ENCODE results near the gene MANEAL.
"Not testable (repeated sequence)": the region's sequence is repeated elsewhere in the genome, so short reads cannot be mapped to it uniquely, and the experiment has no call there.

MANEAL gene

DNA sequence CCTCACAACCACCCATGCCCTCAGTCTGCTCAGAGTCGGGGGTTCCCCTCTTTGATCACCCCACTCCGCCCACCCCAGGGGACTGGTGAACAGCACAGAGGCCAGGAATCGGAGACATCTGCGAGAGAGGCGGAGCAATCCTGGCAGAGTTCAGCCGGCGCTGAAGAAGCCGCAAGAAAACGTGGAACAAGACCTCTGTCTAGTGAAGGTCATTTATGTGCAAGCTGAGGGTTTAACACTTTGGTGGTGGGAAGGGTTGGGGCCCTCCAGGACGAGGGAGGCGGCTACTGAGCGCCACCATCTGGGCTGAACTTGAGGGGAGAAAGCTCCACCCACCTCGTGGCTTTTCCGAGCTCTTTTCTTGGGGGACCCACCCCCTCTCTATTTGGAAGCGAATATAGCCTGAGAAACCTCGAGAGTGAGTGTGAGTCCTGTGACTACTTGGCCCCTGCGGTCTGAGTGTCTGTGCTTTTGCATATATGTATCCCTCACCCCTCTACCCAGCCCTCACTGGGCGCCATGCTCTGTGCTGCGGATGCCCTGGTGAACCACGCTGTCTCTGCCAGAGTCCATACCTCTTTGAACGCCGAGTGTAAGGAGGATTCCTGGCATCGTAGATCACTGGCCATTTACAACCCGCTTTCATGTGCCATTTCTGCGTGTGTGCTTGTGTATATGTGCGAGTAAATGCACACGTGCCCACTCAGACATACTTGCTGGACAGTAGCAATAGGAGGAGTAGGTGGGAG lies 27.6 kb upstream of the MANEAL start:
- ATAC-seq: peak; percentile 30
- TF ChIP-seq RARB (CRISPR knock-in tag; IDR thresholded peaks at IDR 0.05) (no peak), TOX (CRISPR knock-in tag; IDR thresholded peaks at IDR 0.05; ENCODE audit: borderline replicate concordance) (no peak), BACH2 (CRISPR knock-in tag; IDR thresholded peaks at IDR 0.05; ENCODE audit: borderline replicate concordance) (no peak), ZFP3 (CRISPR knock-in tag; IDR thresholded peaks at IDR 0.05) (no peak), PATZ1 (CRISPR knock-in tag; IDR thresholded peaks at IDR 0.05; ENCODE audit: borderline replicate concordance) (no peak), ESRRG (CRISPR knock-in tag; IDR thresholded peaks at IDR 0.05) (no peak), ZFP30 (CRISPR knock-in tag; IDR thresholded peaks at IDR 0.05) (no peak), CSDC2 (CRISPR knock-in tag; IDR thresholded peaks at IDR 0.05) (no peak), PPARA (CRISPR knock-in tag; IDR thresholded peaks at IDR 0.05; ENCODE audit: borderline replicate concordance) (no peak), ZC3H10 (CRISPR knock-in tag; IDR thresholded peaks at IDR 0.05) (no peak), GLIS3 (CRISPR knock-in tag; IDR thresholded peaks at IDR 0.05) (no peak), ZNF70 (CRISPR knock-in tag; IDR thresholded peaks at IDR 0.05) (no peak), ARNTL (CRISPR knock-in tag; IDR thresholded peaks at IDR 0.05; ENCODE audit: borderline replicate concordance, low read depth) (no peak), OSR1 (CRISPR knock-in tag; IDR thresholded peaks at IDR 0.05) (no peak), CREB5 (CRISPR knock-in tag; IDR thresholded peaks at IDR 0.05; ENCODE audit: low read depth) (no peak), ISL1 (CRISPR knock-in tag; IDR thresholded peaks at IDR 0.05) (no peak)
- TF ChIP-seq, protein P1, sequence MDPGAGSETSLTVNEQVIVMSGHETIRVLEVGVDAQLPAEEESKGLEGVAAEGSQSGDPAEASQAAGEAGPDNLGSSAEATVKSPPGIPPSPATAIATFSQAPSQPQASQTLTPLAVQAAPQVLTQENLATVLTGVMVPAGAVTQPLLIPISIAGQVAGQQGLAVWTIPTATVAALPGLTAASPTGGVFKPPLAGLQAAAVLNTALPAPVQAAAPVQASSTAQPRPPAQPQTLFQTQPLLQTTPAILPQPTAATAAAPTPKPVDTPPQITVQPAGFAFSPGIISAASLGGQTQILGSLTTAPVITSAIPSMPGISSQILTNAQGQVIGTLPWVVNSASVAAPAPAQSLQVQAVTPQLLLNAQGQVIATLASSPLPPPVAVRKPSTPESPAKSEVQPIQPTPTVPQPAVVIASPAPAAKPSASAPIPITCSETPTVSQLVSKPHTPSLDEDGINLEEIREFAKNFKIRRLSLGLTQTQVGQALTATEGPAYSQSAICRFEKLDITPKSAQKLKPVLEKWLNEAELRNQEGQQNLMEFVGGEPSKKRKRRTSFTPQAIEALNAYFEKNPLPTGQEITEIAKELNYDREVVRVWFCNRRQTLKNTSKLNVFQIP (CRISPR knock-in tag; IDR thresholded peaks at IDR 0.05; ENCODE audit: borderline replicate concordance, low read depth): no peak

DNA sequence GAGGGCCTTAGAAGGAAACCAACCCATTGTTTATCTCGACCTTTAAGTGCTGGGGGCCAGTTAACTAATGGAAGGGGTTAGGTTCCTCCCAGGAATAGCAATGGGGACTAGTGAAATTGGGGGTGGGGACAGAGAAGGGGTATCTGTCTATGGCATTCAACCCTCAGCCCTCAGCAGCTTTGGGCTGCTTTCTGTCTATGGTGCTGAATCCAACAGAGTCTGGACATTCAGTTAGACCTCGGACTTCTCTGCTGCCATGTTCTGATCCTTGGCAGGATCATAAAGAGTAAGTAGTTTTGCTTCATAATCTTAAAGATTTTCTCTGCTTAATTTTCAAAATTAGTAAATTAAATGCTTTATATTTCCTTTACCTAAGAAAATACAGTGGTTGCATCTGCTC lies 26.2 kb upstream of the MANEAL start:
- ATAC-seq: no peak
- TF ChIP-seq PATZ1 (CRISPR knock-in tag; IDR thresholded peaks at IDR 0.05; ENCODE audit: borderline replicate concordance): no peak
- no peak for TF ChIP-seq TOX (CRISPR knock-in tag; IDR thresholded peaks at IDR 0.05; ENCODE audit: borderline replicate concordance)
- TF ChIP-seq ARNTL (CRISPR knock-in tag; IDR thresholded peaks at IDR 0.05; ENCODE audit: borderline replicate concordance, low read depth): no peak
- no peak for TF ChIP-seq OSR1 (CRISPR knock-in tag; IDR thresholded peaks at IDR 0.05)
- TF ChIP-seq ZFP30 (CRISPR knock-in tag; IDR thresholded peaks at IDR 0.05): no peak
- TF ChIP-seq, protein P1 (CRISPR knock-in tag; IDR thresholded peaks at IDR 0.05; ENCODE audit: borderline replicate concordance, low read depth): no peak
- TF ChIP-seq ZNF565 (CRISPR knock-in tag; conservative IDR thresholded peaks at IDR 0.05; ENCODE audit: low read depth): no peak
- no peak for TF ChIP-seq ISL1 (CRISPR knock-in tag; IDR thresholded peaks at IDR 0.05)
- TF ChIP-seq ZNF70 (CRISPR knock-in tag; IDR thresholded peaks at IDR 0.05): no peak
- TF ChIP-seq SNAI2 (CRISPR knock-in tag; IDR thresholded peaks at IDR 0.05): no peak
- TF ChIP-seq, protein P2, sequence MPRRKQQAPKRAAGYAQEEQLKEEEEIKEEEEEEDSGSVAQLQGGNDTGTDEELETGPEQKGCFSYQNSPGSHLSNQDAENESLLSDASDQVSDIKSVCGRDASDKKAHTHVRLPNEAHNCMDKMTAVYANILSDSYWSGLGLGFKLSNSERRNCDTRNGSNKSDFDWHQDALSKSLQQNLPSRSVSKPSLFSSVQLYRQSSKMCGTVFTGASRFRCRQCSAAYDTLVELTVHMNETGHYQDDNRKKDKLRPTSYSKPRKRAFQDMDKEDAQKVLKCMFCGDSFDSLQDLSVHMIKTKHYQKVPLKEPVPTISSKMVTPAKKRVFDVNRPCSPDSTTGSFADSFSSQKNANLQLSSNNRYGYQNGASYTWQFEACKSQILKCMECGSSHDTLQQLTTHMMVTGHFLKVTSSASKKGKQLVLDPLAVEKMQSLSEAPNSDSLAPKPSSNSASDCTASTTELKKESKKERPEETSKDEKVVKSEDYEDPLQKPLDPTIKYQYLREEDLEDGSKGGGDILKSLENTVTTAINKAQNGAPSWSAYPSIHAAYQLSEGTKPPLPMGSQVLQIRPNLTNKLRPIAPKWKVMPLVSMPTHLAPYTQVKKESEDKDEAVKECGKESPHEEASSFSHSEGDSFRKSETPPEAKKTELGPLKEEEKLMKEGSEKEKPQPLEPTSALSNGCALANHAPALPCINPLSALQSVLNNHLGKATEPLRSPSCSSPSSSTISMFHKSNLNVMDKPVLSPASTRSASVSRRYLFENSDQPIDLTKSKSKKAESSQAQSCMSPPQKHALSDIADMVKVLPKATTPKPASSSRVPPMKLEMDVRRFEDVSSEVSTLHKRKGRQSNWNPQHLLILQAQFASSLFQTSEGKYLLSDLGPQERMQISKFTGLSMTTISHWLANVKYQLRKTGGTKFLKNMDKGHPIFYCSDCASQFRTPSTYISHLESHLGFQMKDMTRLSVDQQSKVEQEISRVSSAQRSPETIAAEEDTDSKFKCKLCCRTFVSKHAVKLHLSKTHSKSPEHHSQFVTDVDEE (CRISPR knock-in tag; IDR thresholded peaks at IDR 0.05): no peak
- TF ChIP-seq TCF4 (CRISPR knock-in tag; IDR thresholded peaks at IDR 0.05; ENCODE audit: borderline replicate concordance): no peak
- no peak for TF ChIP-seq BACH2 (CRISPR knock-in tag; IDR thresholded peaks at IDR 0.05; ENCODE audit: borderline replicate concordance)
- TF ChIP-seq CREB5 (CRISPR knock-in tag; IDR thresholded peaks at IDR 0.05; ENCODE audit: low read depth): no peak
- TF ChIP-seq PPARA (CRISPR knock-in tag; IDR thresholded peaks at IDR 0.05; ENCODE audit: borderline replicate concordance): no peak
- TF ChIP-seq ZNF8 (CRISPR knock-in tag; IDR thresholded peaks at IDR 0.05): no peak
- TF ChIP-seq CSDC2 (CRISPR knock-in tag; IDR thresholded peaks at IDR 0.05): no peak
- TF ChIP-seq ESRRG (CRISPR knock-in tag; IDR thresholded peaks at IDR 0.05): no peak
- TF ChIP-seq GLIS3 (CRISPR knock-in tag; IDR thresholded peaks at IDR 0.05): no peak

DNA sequence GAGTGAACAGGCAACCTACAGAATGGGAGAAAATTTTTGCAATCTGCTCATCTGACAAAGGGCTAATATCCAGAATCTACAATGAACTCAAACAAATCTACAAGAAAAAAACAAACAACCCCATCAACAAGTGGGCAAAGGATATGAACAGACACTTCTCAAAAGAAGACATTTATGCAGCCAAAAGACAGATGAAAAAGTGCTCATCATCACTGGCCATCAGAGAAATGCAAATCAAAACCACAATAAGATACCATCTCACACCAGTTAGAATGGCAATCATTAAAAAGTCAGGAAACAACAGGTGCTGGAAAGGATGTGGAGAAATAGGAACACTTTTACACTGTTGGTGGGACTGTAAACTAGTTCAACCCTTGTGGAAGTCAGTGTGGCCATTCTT lies 22.2 kb upstream of the MANEAL start:
- ATAC-seq: not testable (repeated sequence)

All from SK-N-SH treated with all-trans-retinoic acid at 6 μM for 48 hours (cell line).